ENCODE data around the gene REEP3. TPM values are rescaled to one million over a fixed set of nuclear protein-coding genes. Genes with fewer than 3 reads are reported as not detected.
"Not testable (repeated sequence)": the region's sequence is repeated elsewhere in the genome, so short reads cannot be mapped to it uniquely, and the experiment has no call there.

Gene REEP3
- total RNA-seq, 1 experiment from 2014 or later, result 23.6 TPM

DNA sequence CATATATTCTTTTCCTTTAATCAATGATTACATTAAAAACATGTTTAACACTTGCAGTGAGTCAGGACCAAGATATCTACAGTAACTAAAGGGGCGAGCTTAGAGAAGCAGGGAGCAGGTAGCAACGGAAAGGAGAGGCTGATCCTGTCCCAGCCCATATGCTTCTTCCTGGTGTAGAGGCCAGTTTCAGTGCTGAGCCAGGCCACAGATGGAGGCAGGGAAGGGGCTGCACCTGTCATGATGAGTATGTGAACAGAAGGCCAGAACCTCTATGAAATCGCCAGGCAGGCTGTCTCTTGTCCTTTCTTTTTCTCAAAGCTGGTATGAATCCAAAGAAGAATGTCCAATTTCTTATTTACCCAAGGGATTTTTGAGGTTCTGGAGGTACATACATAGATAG lies 16.3 kb downstream of the REEP3 start:
- in situ Hi-C loops (cut with HindIII; ENCODE audit: low pct_unique_long_range_greater_than_20kb, low sequenced_read_pairs), result no loop called here
- no peak for DNase-seq (ENCODE audit: low read depth, low spot score)

DNA sequence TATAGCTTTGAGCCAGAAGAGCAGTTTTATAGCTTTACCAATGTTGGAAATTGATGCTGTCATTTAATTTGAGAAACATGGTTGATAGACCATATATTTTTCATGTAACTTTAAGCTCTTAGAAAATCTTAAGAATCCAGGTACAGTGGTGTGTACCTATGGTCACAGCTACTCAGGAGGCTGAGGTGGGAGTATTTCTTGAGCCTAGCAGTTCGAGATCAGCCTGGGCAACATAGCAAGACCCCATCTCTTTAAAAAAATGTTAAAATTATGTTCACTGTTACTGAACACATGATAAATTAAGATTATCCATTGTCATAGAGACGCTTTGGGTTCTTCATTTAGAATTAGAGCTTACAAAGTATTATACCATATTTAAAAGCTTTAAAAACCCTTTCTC lies 18.2 kb downstream of the REEP3 start:
- no peak for DNase-seq (ENCODE audit: low read depth, low spot score)
- in situ Hi-C loops (cut with HindIII; ENCODE audit: low pct_unique_long_range_greater_than_20kb, low sequenced_read_pairs), result no loop called here

DNA sequence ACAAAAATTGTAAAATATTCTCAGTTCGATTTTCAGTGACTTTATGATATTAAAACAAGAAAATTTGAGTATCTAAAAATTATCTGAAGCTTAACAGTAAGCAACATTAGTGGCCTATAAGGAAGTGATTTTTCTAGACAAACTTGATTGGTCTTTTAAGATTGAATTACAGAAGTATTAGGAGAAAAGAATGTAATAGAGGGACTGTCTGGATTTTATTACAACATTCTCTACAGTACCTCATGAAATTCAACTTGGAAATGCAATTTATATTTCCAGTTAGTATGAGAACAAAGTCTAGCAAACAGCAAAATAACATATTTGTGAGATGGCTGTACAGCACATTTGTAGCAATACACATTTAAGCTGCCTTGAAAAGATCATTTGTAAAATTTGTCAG lies 18.8 kb downstream of the REEP3 start:
- no peak for DNase-seq (ENCODE audit: low read depth, low spot score)
- in situ Hi-C loops (cut with HindIII; ENCODE audit: low pct_unique_long_range_greater_than_20kb, low sequenced_read_pairs), result no loop called here

DNA sequence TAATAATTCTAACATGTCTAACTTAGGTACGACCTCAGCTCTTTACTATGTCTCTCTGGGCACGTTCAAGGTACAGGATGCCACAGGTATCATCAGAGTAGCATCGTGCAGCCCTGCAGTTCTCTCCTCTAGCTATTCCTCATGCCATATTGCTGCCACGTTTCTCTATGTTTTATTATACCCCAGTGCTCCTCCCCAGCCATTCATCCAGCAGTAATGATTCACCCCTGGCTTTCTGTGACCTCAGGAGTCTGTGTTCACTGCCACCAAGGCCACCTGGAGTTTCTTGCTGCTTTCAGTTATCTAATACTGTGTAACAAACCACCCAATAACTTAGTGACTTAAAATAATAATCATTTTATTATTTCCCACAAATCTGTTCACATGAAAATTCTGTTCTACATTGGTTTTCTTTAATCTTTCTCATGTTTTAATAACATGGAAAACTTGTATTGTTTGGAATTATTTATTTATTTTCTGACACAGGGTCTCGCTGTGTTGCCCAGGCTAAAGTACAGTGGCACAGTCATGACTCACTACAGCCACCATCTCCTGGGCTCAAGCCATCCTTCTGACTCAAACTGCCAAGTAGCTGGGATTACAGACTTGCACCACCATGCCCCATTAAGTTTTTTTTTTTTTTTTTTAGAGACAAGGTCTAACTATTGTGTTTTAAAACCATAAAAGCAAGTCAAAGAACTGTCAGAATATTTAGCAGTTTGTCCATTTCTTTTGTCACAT lies 21.8 kb downstream of the REEP3 start:
- in situ Hi-C loops (cut with HindIII; ENCODE audit: low pct_unique_long_range_greater_than_20kb, low sequenced_read_pairs), result no loop called here
- DNase-seq (ENCODE audit: low read depth, low spot score), result no peak

DNA sequence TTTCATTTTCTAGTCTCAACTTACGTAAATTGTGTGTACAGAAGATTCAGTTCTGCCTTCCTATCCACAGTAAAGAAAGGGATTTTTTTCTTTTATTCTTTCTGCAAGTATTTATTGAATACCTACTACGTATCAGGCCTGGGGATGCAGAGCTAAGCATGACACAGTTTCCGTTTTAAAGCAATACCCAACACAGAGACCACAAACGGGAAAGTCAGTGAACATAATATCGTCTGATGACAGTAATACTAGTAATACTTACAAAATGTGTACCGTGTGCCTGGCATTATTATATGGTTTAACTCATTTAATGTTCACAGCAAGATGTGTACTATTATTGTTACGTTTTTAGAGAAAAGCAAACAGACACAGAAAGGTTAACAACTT lies 22.4 kb downstream of the REEP3 start:
- in situ Hi-C loops (cut with HindIII; ENCODE audit: low pct_unique_long_range_greater_than_20kb, low sequenced_read_pairs), result no loop called here
- DNase-seq (ENCODE audit: low read depth, low spot score), result no peak

DNA sequence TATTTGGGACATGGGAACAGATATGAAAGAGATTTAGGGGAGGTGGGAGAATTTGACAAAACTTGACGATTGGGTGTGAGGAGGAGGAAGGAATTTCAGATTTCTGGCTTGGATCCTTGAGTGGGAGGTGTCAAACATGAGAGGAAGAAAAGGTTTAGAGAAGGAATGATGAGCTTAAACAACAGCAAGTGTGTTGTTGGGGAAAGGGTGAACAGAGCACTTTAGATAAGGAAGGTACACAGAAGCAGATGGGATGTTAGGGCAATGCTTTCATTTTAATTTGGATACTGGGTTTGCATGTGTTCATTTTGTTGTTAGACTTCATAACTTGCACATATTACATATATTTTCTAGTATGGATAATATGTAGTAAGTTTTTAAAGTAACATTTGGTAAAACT lies 23.2 kb downstream of the REEP3 start:
- no peak for DNase-seq (ENCODE audit: low read depth, low spot score)
- in situ Hi-C loops (cut with HindIII; ENCODE audit: low pct_unique_long_range_greater_than_20kb, low sequenced_read_pairs), result no loop called here

DNA sequence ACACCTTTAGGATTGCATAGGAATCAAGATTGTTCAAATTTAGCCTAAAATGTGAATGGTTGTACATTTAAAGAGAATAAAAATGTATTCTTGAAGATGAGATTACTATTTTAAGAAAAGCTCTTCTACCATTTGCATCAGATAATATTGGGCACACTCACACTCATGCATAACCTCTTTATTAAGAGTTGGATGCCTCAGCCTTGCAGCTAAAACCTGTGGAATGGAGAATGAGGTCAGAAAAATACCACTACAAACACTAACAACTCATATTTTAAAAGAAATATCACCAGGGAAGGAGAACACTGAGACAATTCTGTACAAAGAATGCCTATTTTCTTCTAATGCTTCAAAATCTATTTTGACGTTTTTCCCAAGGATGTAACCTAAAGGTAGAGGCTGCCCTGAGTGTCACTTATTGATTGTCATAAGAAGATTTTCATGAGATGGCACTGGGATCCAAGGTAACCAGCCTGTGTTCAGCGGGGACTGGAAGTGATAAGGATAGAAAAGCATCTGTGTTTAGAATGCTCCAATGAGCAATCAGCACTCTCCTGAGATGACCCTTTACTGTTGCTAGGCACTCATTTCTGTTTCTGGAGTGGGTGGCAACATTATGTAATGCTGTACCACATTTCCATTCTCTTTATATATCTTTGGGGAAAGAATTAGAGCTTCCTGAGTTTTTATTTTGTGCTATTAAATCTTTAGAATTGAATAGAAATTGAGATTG lies 26.6 kb downstream of the REEP3 start:
- no peak for DNase-seq (ENCODE audit: low read depth, low spot score)
- in situ Hi-C loops (cut with HindIII; ENCODE audit: low pct_unique_long_range_greater_than_20kb, low sequenced_read_pairs), result no loop called here

DNA sequence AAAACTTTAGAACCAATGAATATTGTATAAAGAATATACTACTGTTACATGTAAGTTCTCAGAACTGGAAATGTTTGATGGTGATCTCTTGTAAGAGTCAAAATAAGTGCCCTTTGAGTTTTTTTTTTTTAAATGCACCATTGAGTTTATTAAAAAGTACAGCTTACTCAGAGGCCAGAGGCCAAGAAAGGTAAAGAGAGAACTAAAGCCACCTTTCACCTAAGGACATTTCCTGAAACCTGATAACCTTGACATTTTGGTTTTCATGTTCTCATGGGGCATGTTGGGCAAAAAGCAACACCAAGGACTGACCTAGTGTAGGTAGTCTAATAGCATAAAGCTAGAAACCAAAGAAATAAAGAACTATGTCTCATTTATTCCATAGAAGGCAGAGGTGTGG lies 27.7 kb downstream of the REEP3 start:
- no peak for DNase-seq (ENCODE audit: low read depth, low spot score)
- in situ Hi-C loops (cut with HindIII; ENCODE audit: low pct_unique_long_range_greater_than_20kb, low sequenced_read_pairs), result no loop called here

DNA sequence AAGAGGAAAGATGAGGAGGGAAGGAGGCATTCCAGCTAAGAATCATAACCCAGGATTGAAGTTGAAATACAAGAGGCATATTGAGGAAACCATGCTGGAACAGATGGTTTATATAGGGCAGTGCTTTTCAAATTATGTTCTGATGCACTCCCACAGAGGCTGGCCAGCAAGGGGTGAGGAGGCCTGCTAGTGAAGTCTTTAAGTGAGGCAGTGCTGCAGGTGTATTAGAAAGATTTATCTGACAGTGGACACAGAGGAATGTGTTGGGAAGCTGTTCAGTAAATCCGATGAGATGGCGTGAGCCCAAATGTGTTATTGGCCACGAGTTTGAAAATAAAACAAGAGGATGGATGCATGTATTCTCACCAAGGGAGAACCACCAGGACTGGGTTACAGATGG lies 28.6 kb downstream of the REEP3 start:
- in situ Hi-C loops (cut with HindIII; ENCODE audit: low pct_unique_long_range_greater_than_20kb, low sequenced_read_pairs), result no loop called here
- DNase-seq (ENCODE audit: low read depth, low spot score), result no peak

DNA sequence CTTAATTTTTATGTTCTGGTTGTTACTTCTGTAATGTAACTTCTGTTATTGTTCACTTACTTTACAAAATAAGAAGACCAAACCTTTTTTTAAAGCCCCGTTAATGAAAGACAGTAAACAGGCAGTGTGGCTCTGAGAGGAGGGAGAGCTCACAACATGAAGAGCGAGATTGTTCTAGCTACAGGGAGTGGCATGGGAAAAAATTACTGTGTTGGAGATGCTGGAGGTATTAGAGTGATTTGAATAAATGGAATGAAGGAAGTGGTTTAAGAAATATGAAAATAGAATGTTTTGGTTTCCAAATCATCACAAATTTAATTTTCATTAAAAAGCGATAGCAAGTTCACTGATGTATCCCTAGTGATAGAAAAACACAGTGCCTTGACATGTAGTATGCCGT lies 31.8 kb downstream of the REEP3 start:
- no peak for DNase-seq (ENCODE audit: low read depth, low spot score)
- in situ Hi-C loops (cut with HindIII; ENCODE audit: low pct_unique_long_range_greater_than_20kb, low sequenced_read_pairs), result no loop called here

DNA sequence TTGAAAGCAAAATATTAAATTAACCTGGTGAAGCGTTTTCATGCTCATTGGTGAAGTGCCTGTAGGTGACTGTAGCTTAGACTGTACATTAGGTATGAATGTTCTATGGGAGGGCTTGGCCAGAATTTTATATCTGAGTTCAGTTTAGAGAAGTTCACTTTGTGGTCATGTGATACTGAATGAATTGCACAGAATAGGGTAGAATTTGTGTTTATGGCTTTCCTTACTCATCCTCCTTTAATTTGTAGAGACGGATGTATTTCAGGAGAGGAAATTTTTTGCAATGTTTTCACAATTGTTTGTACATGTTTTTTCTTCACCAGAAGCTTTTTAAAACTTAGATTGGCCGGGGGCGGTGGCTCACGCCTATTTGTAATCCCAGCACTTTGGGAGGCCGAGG lies 32.3 kb downstream of the REEP3 start:
- in situ Hi-C loops (cut with HindIII; ENCODE audit: low pct_unique_long_range_greater_than_20kb, low sequenced_read_pairs), result no loop called here
- no peak for DNase-seq (ENCODE audit: low read depth, low spot score)

DNA sequence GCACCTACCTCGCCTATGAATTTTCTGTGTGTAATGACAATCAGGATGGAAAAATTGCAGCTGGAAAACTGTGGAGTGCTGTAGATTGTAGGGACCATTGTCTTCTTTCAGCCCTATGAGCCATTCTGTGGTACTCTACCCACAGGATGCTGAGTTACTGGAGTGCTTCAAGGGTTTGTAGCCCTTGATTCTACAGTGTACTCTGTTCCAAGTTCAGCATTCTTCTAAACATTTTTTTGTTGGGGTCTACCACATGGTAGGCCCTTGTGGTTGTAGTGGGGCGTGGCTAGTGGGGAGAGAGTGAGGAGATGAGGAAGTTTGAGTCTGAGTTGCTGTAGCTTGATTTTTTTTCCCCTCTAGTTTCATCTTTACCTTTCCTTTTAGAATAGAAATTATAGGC lies 33.5 kb downstream of the REEP3 start:
- in situ Hi-C loops (cut with HindIII; ENCODE audit: low pct_unique_long_range_greater_than_20kb, low sequenced_read_pairs), result no loop called here
- DNase-seq (ENCODE audit: low read depth, low spot score), result no peak

DNA sequence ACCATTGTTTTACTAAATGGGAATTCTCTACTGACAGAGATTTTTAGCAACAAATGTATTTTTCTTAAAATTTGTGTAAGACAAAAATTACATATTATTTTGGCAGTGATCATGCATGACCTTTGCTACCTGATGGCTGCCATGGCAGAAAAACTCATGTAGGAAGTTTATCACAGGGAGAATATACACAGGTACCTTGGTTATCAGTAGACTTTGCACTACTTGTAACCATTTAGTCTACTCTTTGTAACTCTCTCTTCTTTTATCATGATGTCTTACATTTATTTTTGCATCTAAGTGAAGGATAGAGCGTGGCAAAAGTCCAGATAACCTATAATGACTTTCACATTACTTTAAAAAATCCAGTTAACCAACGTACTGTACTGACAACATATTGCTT lies 34.1 kb downstream of the REEP3 start:
- in situ Hi-C loops (cut with HindIII; ENCODE audit: low pct_unique_long_range_greater_than_20kb, low sequenced_read_pairs), result no loop called here
- DNase-seq (ENCODE audit: low read depth, low spot score), result no peak

DNA sequence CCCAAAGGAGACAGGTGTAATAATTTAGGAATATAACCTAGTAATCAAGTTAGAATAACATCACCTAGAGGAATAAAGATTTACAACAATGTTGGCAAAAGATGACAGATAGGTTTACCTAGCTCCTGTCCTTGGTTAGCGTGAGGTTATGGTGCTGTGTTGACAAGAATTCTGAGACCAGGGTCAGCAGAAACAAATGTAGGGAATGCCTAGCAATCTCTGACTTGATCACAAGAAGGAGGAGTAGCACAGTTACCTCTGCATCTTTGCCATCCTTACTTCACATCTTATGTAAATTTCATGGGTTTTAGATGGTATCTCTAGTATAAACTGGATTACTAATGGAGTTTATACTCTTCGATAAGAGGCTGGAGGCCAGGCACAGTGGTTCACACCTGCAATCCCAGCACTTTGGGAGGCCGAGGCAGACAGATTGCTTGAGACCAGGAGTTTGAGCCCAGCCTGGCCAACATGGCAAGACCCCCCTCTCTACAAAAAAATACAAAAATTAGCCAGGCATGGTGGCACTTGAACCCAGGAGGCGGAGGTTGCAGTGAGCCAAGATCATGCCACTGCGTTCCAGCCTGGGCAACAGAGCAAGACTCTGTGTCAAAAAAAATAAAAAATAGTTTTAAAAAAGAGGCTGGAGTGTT lies 37.1 kb downstream of the REEP3 start:
- no peak for DNase-seq (ENCODE audit: low read depth, low spot score)
- in situ Hi-C loops (cut with HindIII; ENCODE audit: low pct_unique_long_range_greater_than_20kb, low sequenced_read_pairs), result no loop called here

DNA sequence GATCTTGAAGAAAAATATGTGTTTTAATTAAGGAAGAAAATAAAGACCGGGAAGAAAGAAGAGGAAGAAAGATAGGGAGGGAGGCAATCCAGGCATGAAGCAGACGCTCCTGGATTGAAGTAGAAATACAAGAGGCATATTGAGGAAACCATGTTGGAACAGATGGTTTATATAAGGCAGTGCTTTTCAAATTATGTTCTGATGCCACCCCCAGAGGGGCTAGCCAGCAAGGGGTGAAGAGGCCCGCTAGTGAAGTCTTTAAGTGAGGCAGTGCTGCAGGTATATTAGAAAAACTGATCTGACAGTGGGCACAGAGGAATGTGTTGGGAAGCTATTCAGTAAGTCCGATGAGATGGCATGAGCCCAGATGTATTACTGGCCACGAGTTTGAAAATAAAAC lies 40.1 kb downstream of the REEP3 start:
- in situ Hi-C loops (cut with HindIII; ENCODE audit: low pct_unique_long_range_greater_than_20kb, low sequenced_read_pairs), result no loop called here
- no peak for DNase-seq (ENCODE audit: low read depth, low spot score)

DNA sequence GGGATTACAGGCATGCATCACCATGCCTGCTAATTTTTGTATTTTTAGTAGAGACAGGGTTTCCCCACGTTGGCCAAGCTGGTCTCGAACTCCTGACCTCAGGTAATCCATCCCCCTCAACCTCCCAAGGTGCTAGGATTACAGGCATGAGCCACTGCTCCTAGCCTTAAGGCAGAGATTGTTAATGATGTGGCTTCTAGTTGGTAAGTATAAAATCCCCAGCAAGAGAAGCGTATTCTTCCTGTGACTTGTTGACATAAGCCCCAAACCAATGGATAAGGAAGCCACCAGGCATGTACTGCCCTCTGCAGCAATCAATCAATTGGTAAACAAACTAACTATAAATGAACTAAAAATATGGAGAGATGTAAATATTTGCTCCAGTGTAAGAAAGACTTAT lies 41.2 kb downstream of the REEP3 start:
- in situ Hi-C loops (cut with HindIII; ENCODE audit: low pct_unique_long_range_greater_than_20kb, low sequenced_read_pairs), result no loop called here
- no peak for DNase-seq (ENCODE audit: low read depth, low spot score)

DNA sequence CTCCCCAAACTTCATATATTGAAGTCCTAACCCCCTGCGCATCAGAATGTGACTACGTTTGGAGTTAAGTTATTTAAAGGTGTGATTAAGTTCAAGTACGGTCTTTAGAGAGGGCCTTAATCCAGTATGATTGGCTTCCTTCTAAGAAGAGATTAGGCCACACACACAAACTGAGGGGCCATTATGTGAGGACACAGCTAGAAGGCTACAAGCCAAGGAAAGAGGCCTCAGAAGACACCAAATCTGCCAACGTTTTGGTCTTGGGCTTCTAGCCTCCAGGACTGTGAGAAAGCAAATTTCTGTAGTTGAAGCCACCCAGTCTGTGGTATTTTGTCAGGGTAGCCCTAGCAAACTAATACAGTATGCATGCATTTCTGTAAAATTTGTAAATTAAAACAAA lies 41.7 kb downstream of the REEP3 start:
- in situ Hi-C loops (cut with HindIII; ENCODE audit: low pct_unique_long_range_greater_than_20kb, low sequenced_read_pairs), result no loop called here
- DNase-seq (ENCODE audit: low read depth, low spot score), result no peak

DNA sequence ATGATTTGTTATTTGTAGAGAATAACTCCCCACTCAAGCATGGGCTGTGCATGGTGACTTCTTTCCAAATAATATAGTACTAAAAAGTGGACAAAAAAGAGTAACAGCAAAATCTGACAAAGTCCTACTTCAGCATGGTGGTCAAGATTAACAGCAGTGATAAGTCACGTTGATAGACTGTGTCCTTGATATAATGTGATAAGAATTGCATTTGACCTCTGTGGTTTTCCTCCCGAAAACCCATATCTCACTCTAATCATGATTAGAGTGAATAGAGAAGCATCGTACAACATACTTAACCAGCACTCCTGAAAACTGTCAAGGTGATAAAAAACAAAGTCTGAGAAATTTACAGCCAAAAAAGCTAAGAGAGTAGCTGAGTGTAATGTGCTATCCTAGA lies 42.4 kb downstream of the REEP3 start:
- in situ Hi-C loops (cut with HindIII; ENCODE audit: low pct_unique_long_range_greater_than_20kb, low sequenced_read_pairs), result no loop called here
- DNase-seq (ENCODE audit: low read depth, low spot score), result no peak

DNA sequence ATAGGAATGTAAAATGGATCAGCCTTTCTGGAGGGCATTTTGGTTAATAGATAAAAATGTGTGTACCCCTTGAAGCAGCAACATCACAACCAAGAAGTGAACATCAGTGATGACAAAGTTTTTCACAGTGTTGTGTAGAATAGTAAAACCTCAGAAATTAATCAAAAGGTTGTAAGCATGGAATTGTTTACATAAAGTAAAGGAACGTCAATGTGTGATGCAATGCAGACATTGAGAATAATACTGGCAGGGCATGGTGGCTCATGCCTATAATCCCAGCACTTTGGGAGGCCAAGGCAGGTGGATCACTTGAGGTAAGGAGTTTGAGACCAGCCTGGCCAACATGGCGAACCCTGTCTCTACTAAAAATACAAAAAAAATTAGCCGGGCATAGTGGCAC lies 43.5 kb downstream of the REEP3 start:
- in situ Hi-C loops (cut with HindIII; ENCODE audit: low pct_unique_long_range_greater_than_20kb, low sequenced_read_pairs), result not testable (repeated sequence)

More for the DNA sequence above, 43.5 kb downstream of the REEP3 start:
- DNase-seq (ENCODE audit: low read depth, low spot score), result not testable (repeated sequence)
